Mucosa of descending colon (tissue), 3 donors: ENCODE results near the gene MAN2A2. TPM values are rescaled to one million over a fixed set of nuclear protein-coding genes. Genes with fewer than 3 reads are reported as not detected.

Experiments used
- ATAC-seq: fragments of 200-7000 bp; cut with Tn5 transposase; one replicate; pipeline ENCODE4 v1.9.1; 2020; ENCODE audit warnings: mild to moderate bottlenecking, moderate library complexity
- DNase-seq, 3 donors: peaks; one replicate each; pipeline ENCODE4 v3.0.0-alpha.2; 2020
- H3K36me3 ChIP-seq: fragments of 200-600 bp; one replicate; pipeline ENCODE4 v1.8.0; 2021; ENCODE audit warnings: low read depth, mild to moderate bottlenecking
- H3K4me1 ChIP-seq: fragments of 200-600 bp; one replicate; pipeline ENCODE4 v1.8.0; 2021; ENCODE audit warnings: low read depth, mild to moderate bottlenecking
- H3K4me3 ChIP-seq: fragments of 200-600 bp; one replicate; pipeline ENCODE4 v1.8.0; 2021; ENCODE audit warnings: mild to moderate bottlenecking
- H3K9me3 ChIP-seq: fragments of 200-600 bp; one replicate; pipeline ENCODE4 v1.8.0; 2021; ENCODE audit warnings: mild to moderate bottlenecking
- CTCF ChIP-seq: fragments of 200-600 bp; IDR thresholded peaks from one replicate; pipeline ENCODE4 v1.8.0; 2022; ENCODE audit warnings: antibody characterized with exemption, mild to moderate bottlenecking
- intact Hi-C, 2 donors: fragments of 100-400 bp; cut with DNase I in 1 of 2; cut with micrococcal nuclease in 1 of 2; formaldehyde crosslinking; loops; one replicate each; pipeline versions ENCODE4 v1.11.0 to v1.11.1; 2022; cut with DNase I, micrococcal nuclease
- total RNA-seq, 3 donors: library from RNA; stranded (reverse); fragmentation: NEBNext Ultra II Directional in 2 of 3; extraction: Animal tissue kit (Norgen Biotek cat#: 25700) in 2 of 3; gene quantifications; one replicate each; pipeline versions ENCODE4 v1.2.1 to v1.2.4, GENCODE V29; 2021 to 2023
- donor health status: DM: no; HTN: no; CAD: no; lungs with moderate emphysema.
- donor health status: DM: no; HTN: no; CAD: no.
- donor health status: DM: no; HTN: yes; CAD: no.

MAN2A2 gene
- total RNA-seq, 3 donors from 2014 or later, result 50.9 to 75.8 (median 75.3) TPM

DNA sequence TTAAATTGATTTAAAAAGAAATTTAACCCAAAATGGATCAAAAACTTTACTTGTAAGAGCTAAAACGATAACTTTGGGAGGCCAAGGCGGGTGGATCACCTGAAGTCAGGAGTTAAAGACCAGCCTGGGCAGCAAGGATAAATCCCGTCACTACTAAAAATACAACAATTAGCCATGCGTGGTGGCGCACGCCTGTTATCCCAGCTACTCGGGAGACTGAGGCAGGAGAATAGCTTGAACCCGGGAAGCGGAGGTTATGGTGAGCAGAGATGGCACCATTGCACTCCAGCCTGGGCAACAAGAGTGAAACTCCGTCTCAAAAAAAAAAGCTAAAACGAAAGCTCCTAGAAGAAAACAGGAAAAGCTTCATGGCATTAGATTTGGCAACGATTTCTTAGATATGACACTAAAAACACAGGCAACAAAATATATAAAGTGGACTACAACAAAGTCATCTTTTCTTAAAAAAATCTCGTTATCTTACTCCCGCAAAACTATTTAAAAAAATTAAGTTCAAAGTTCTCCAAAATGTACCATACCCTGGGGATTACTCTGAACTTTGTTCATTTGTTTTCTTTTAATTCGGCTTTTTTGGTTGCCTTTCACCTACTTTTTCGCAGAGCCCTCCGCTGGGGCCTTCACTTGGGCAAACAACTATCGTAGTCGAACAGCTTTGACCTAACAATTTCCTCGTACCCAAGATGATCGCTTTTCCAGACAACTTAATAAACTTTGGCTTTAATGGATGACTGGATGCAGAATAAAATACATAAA is 26.3 kb downstream of the MAN2A2 start:
- intact Hi-C loops, result no loop called here
- no peak for ATAC-seq
- peaks cover 19% of the 10 kb centered on the region for H3K4me1 ChIP-seq
- peak overlapping the region; percentile 42 for H3K4me3 ChIP-seq
- no peaks in the 10 kb centered on the region for H3K9me3 ChIP-seq
- TF ChIP-seq CTCF, result no peak
- H3K36me3 ChIP-seq, result no peaks in the 10 kb centered on the region
- DNase-seq, result no peak

- intact Hi-C loops, result no loop called here
These were observed 27.9 kb downstream of the MAN2A2 start for GRCh38 chr15:90930861-90931574.

DNA sequence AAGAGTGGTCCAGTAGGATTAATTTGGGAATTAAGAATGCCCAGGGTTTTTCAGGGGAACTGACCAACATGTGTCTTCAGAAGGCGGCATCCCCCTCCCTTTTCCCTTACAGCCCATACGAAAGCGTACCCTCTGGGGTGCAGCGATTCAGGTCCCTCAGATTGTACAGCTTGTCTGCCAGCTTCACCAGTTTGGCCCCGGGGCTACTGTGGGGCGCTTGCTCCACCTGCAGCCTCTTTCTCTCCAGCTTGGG is 28.4 kb downstream of the MAN2A2 start:
- no peak for TF ChIP-seq CTCF

More at GRCh38 chr15:90930861-90931574, 27.9 kb downstream of the MAN2A2 start:
- no peak for TF ChIP-seq CTCF
- H3K4me3 ChIP-seq, result no peak overlapping the region
- no peaks in the 10 kb centered on the region for H3K36me3 ChIP-seq
- H3K4me1 ChIP-seq, result peaks cover 24% of the 10 kb centered on the region
- ATAC-seq (no peak), DNase-seq (no peak)
- H3K9me3 ChIP-seq, result no peaks in the 10 kb centered on the region

DNA sequence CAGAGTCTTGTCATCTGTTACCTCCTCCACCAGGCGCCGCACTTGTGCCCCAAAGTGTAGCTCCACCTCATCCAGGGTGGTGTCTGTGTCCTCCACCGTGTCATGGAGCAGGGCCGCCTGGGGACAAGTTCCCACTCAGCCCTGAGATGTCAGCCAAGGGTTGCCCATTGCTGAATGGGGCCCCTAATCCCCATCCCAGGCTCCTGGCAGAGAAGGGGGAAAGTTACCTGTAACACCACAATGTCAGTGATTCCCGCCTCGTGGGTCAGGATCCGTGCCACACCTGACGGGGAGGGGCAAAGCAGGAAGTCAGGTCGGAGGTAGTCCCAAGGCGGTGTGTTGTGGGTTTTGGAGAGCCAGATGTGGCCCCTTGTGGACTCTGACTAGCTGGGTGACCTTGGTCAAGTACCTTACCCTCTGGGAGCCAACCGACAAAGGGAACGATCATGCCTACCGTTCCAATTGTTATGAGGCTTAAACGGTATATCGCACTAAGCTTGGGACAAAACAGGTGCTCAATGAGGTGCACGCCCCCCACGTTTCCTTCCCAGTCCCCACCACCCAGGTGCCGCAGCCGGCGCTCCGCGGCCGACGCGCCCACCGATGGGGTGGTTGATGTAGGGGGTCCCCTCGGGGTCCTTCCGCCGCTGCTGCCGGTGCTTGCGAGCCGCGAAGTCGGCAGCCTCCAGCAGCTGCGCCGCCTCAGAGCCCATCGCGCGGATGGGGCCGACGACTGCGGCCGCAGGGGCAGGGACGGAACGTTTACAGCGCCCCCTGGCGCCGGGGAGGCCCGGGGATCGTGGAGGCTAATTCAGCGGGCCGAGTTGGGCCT is 28.9 kb downstream of the MAN2A2 start, which contains the start of gene HDDC3:
TSS of gene HDDC3 (minus strand) at position 722 of the 832 bp plus-strand sequence. CDS start at position 713, 9 bp downstream.
- no peaks in the 10 kb centered on the region for H3K9me3 ChIP-seq
- peak; percentile 71 for ATAC-seq
- DNase-seq, result peak; percentile 93 to 96 (median 96)
- peak within 1 kb of the TSS; percentile 46 for H3K4me3 ChIP-seq
- peaks cover 29% of the 10 kb centered on the region for H3K4me1 ChIP-seq
- intact Hi-C loops, result no loop called here
- no peaks in the 10 kb centered on the region for H3K36me3 ChIP-seq
- TF ChIP-seq CTCF, result peak; percentile 99

More for the DNA sequence above, 28.4 kb downstream of the MAN2A2 start:
- intact Hi-C loops, result no loop called here
- Histone ChIP-seq H3K4me1 (peaks cover 28% of the 10 kb centered on the region), H3K4me3 (no peak overlapping the region), H3K9me3 (no peaks in the 10 kb centered on the region), H3K36me3 (no peaks in the 10 kb centered on the region)
- ATAC-seq (no peak), DNase-seq (no peak)

DNA sequence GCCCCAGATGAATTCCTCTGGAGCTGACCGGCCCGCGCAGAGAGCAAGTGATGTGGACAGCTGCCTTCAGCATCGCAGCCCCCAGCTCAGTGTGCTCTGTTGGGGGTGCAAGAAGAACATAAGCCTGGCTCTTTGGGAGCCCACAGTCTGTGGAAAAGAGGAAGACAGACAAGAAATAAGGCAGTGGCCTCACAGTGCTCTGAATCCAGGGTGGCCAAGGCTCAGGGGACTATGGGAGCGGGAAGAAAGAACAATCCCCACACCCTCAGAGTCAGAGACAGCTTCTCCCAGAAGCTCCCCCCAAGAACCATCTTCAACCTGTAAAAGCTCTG is 29.5 kb downstream of the MAN2A2 start:
- intact Hi-C loops, result no loop called here
- Histone ChIP-seq H3K4me3 (peak overlapping the region; percentile 46), H3K9me3 (no peaks in the 10 kb centered on the region), H3K4me1 (peaks cover 29% of the 10 kb centered on the region), H3K36me3 (no peaks in the 10 kb centered on the region)
- no peak for TF ChIP-seq CTCF
- DNase-seq, result no peak
- ATAC-seq, result no peak
